Measurements from ENCODE around the gene HEXD. TPM values are rescaled to one million over a fixed set of nuclear protein-coding genes. Genes with fewer than 3 reads are reported as not detected.

HEXD gene
- total RNA-seq, 4 donors from 2014 or later: 15.9 to 53.7 (median 39.8) TPM

DNA sequence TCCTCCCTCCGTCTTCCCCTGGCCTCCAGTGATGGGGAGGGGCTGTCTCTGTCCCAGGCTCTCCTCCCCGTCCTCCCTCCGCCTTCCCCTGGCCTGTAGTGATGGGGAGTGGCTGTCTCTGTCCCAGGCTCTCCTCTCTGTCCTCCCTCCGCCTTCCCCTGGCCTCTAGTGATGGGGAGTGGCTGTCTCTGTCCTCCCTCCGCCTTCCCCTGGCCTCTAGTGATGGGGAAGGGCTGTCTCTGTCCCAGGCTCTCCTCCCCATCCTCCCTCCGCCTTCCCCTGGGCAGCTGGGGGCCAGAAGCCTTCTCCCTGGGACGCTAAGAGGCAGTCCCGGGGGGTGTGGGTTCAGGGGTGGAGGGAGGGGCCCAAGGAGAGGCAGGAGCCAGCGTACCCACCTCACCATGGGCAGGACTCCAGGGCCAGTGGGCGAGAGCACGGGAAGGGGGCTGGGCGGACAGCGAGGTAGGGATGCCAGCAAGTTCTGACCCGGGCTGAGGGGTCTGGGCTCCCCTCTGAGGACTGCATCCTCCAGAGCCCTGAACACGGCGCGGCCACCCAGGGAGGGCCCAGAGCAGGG, 31.8 kb upstream of the HEXD start:
- peak in 1 of 2 donors; percentile 65 for DNase-seq
- no peaks in the 10 kb centered on the region for H3K27me3 ChIP-seq
- H3K9me3 ChIP-seq: no peaks in the 10 kb centered on the region
- peak overlapping the region in 1 of 2 donors; percentile 13 for H3K27ac ChIP-seq
- no peak overlapping the region for H3K4me3 ChIP-seq
- H3K4me1 ChIP-seq: peaks cover 0 to 5% of the 10 kb centered on the region in 2 donors
- no peaks in the 10 kb centered on the region for H3K36me3 ChIP-seq
- intact Hi-C loops (cut with DNase I; ENCODE audit: low total_unique reads): no loop called here
- TF ChIP-seq, protein P1, sequence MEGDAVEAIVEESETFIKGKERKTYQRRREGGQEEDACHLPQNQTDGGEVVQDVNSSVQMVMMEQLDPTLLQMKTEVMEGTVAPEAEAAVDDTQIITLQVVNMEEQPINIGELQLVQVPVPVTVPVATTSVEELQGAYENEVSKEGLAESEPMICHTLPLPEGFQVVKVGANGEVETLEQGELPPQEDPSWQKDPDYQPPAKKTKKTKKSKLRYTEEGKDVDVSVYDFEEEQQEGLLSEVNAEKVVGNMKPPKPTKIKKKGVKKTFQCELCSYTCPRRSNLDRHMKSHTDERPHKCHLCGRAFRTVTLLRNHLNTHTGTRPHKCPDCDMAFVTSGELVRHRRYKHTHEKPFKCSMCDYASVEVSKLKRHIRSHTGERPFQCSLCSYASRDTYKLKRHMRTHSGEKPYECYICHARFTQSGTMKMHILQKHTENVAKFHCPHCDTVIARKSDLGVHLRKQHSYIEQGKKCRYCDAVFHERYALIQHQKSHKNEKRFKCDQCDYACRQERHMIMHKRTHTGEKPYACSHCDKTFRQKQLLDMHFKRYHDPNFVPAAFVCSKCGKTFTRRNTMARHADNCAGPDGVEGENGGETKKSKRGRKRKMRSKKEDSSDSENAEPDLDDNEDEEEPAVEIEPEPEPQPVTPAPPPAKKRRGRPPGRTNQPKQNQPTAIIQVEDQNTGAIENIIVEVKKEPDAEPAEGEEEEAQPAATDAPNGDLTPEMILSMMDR (IDR thresholded peaks at IDR 0.05): no peak
- TF ChIP-seq POLR2A (IDR thresholded peaks at IDR 0.05): no peak

DNA sequence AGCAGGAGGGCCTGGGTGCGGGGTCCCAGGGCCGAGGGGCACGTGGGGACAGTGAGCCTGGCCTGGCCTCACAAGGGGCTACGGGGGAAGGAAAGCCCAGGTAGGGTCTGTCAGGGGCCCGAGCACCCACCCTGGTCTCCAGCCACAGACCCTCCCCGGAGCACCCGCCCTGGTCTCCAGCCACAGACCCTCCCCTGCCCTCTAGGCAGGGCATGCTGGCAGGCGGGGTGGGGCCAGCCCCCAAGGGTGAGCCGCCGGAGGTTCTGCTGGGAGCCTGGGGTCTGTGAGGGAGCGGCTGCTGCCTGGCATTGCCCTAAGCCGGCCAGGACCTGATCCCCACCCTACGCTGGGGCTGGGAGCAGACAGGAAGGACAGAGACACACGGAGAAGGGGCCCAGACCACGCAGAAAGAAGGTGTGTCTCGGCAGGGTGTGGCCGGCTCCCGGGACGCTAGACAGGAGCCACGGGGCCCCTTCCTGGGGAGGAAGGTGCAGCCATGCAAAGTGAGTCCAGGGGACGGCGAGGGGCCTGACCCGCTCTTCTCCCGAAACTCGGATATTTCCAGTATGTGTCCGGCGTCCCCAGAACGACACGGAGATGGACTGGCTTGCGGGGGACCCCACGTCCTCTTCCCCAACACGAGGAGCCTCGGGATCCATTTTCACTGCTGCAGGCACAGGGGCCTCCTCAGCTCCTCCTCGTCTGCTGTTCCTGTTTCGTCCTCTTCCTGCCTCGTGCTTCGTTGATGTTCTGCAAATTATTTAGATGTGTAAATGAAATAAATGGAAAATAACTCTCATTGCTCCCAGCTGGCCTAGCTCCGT, 31.1 kb upstream of the HEXD start:
- no peak overlapping the region for H3K4me3 ChIP-seq
- H3K27ac ChIP-seq: peak overlapping the region in 1 of 2 donors; percentile 13
- intact Hi-C loops (cut with DNase I; ENCODE audit: low total_unique reads): no loop called here
- peaks cover 0 to 5% of the 10 kb centered on the region in 2 donors for H3K4me1 ChIP-seq
- TF ChIP-seq, protein P1 (IDR thresholded peaks at IDR 0.05): no peak
- no peak for TF ChIP-seq POLR2A (IDR thresholded peaks at IDR 0.05)
- H3K9me3 ChIP-seq: no peaks in the 10 kb centered on the region
- no peak for DNase-seq
- no peaks in the 10 kb centered on the region for H3K27me3 ChIP-seq
- H3K36me3 ChIP-seq: no peaks in the 10 kb centered on the region

DNA sequence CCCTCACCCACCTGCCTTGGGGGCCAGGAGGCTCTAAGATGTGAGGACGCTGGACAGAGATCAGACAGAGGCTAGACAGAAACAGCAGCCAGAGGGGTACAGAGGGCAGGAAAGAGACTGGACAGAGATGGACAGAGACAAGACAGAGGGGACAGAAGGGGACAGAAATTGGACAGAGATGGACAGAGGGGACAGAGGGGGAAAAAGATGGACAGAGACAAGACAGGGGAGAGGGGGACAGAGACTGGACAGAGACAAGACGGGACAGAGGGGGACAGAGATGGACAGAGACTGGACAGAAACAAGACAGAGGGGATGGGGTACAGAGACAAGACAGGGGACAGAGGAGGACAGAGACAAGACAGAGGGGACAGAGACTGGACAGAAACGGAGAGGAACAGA, 30.4 kb upstream of the HEXD start:
- H3K4me3 ChIP-seq: no peak overlapping the region
- H3K4me1 ChIP-seq: peaks cover 0 to 5% of the 10 kb centered on the region in 2 donors
- TF ChIP-seq, protein P1 (IDR thresholded peaks at IDR 0.05): no peak
- TF ChIP-seq POLR2A (IDR thresholded peaks at IDR 0.05): no peak
- no peaks in the 10 kb centered on the region for H3K36me3 ChIP-seq
- no peak overlapping the region for H3K27ac ChIP-seq
- intact Hi-C loops (cut with DNase I; ENCODE audit: low total_unique reads): no loop called here
- DNase-seq: no peak
- no peaks in the 10 kb centered on the region for H3K27me3 ChIP-seq
- no peaks in the 10 kb centered on the region for H3K9me3 ChIP-seq

DNA sequence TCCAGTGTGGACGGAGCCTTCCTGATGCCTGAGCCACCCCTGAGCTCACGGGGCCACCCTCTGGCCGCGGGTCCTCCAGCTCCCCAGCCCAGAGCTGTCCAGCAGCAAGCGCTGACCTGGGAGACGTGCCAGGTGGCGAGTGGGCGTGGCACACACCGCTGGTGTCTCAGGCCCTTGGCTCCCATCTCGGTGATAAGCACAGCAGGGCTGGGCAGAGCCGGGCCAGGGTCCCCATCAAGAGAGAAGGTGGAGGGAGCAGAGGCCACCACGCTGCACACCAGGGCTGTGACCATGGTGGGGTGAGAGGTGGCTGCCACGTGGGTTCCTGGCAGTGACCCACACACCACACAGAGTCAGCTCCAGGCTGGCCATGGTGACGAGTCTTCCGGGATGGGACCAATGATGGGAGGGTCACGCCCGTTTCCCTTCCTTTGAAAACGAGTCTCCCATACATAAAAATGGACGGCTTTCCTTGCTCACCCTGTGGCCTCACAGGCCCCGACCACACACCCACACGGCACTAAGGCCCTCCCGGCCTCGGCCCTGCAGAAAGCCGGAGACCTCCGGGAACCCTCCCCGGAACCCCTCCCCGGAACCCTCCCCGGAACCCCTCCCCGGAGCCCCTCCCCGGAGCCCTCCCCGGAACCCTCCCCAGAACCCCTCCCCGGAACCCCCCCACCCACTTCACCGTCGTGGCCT, 29.8 kb upstream of the HEXD start:
- no peak for TF ChIP-seq POLR2A (IDR thresholded peaks at IDR 0.05)
- TF ChIP-seq, protein P1 (IDR thresholded peaks at IDR 0.05): no peak
- intact Hi-C loops (cut with DNase I; ENCODE audit: low total_unique reads): no loop called here
- no peaks in the 10 kb centered on the region for H3K36me3 ChIP-seq
- H3K27ac ChIP-seq: no peak overlapping the region
- no peak for DNase-seq
- peaks cover 0 to 5% of the 10 kb centered on the region in 2 donors for H3K4me1 ChIP-seq
- no peak overlapping the region for H3K4me3 ChIP-seq
- H3K27me3 ChIP-seq: no peaks in the 10 kb centered on the region
- H3K9me3 ChIP-seq: no peaks in the 10 kb centered on the region

DNA sequence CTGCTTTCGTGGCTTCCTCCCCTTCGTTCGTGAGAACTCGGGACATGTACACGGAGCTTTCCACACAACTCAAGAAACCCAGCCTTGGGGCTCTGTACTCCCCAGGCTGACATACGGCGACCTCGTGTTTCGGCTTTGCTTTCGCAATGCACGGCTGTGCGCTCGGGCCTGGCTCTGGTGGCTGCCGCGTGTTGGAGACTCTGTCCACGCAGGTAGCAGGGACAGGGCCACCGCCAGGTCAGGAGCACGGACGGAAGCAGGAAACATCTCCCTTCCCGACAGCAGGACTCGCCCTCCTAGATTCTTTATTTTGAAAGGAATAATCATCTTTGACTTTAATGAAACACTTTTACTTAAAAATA, 29.2 kb upstream of the HEXD start:
- no peaks in the 10 kb centered on the region for H3K36me3 ChIP-seq
- H3K4me3 ChIP-seq: no peak overlapping the region
- no peak for DNase-seq
- TF ChIP-seq, protein P1 (IDR thresholded peaks at IDR 0.05): no peak
- no peak for TF ChIP-seq POLR2A (IDR thresholded peaks at IDR 0.05)
- intact Hi-C loops (cut with DNase I; ENCODE audit: low total_unique reads): no loop called here
- H3K27me3 ChIP-seq: no peaks in the 10 kb centered on the region
- no peaks in the 10 kb centered on the region for H3K9me3 ChIP-seq
- H3K4me1 ChIP-seq: peaks cover 0 to 5% of the 10 kb centered on the region in 2 donors
- no peak overlapping the region for H3K27ac ChIP-seq

All from uterus (tissue), 4 donors.